ENCODE data around the gene KAT8. TPM values are rescaled to one million over a fixed set of nuclear protein-coding genes. Genes with fewer than 3 reads are reported as not detected.
A peak's percentile ranks its signal among the peaks of the same experiment; 100 is the strongest.

The KAT8 gene
- total and polyA plus RNA-seq, 2 of the 4 experiments (the other 2 are of a cell fraction), result 19.4 to 27.4 TPM

DNA sequence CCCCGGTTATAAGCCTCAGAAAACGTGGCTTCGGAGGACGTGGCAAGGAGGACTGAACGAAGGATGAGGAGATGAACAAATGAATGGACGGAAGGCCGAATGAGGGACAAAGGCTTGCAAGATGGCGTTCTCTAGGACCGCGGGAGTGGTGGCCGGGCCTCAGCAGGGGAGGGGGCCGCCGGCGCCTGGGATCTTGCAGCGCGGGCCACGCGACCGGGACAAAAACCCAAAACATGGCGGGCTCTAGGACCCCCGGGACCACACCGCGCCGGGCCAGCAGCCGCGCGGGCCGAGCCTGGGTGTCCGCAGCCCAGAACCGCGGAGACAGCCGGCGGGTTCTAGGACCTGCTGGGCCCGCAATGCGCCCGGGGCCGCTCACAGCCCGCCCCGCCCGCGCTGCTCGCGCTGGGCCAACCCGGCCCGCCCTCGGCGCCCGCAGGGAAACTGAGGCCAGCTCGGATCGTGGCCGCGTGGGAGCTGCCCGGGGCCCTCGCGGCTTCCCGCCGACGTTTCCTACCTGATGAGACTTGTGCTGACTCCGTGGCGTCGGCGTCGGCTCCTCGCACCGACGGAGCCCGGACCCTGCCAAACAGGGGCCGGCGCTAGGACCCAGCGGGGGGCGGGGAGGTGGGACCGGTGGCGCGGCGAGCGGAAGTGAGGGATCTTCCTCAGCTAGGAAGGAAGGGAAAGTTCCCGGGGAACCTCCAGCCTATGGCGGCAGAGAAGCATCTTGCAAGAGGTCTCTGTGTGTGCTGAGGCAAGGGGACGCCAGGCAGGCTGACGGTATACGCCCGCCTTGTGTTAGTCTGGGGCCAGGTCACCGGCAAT is 44.1 kb upstream of the KAT8 start:
- Histone ChIP-seq H3K36me3 (ENCODE audit: control insufficient read depth, insufficient read depth, low read length) (peaks cover 22% of the 10 kb centered on the region), H2BK15ac (ENCODE audit: low read depth, low read length) (peak overlapping the region; percentile 59; the same call in 1 of the 3 replicates), H3K56ac (ENCODE audit: extremely low read depth, insufficient read depth, low read length) (peak overlapping the region; percentile 94), H3K27me3 (ENCODE audit: control insufficient read depth, insufficient read depth, low read length) (no peaks in the 10 kb centered on the region), H2BK120ac (ENCODE audit: low read depth, low read length) (peak overlapping the region; percentile 89), H3K18ac (ENCODE audit: low read depth, low read length) (peak overlapping the region; percentile 77), H4K20me1 (ENCODE audit: insufficient read depth, low read length) (no peaks in the 10 kb centered on the region; the same call in 1 of the 2 replicates), H2AK9ac (replicated peaks; ENCODE audit: low read depth, low read length, poor library complexity) (peak overlapping the region; percentile 98), H3K4me3 (ENCODE audit: insufficient read depth, low read depth, low read length) (peak overlapping the region; percentile 81), H2AK5ac (ENCODE audit: low read depth, low read length) (peak overlapping the region; percentile 96), H4K8ac (ENCODE audit: low read depth in 2 of 2, low read length in 2 of 2) (peak overlapping the region; percentile 83 to 98), H3K14ac (replicated peaks; ENCODE audit: low read depth, low read length) (peak overlapping the region; percentile 98), H3K4me1 (ENCODE audit: control insufficient read depth, insufficient read depth, low read length) (peaks cover 6% of the 10 kb centered on the region), H2BK5ac (ENCODE audit: low read depth, low read length, poor library complexity, severe bottlenecking) (peak overlapping the region; percentile 88), H3K79me1 (ENCODE audit: low read depth in 1 of 2, low read length in 2 of 2) (peaks cover 9 to 55% of the 10 kb centered on the region in 2 experiments), H3K9ac (ENCODE audit: low read depth, low read length) (peak overlapping the region; percentile 96), H4K5ac (ENCODE audit: low read depth, low read length) (peak overlapping the region; percentile 95), H2BK20ac (ENCODE audit: low read depth, low read length) (peak overlapping the region; percentile 27; the same call in 1 of the 2 replicates), H3K9me3 (ENCODE audit: control insufficient read depth, insufficient read depth, low read length) (no peaks in the 10 kb centered on the region), H2AFZ (replicated peaks; ENCODE audit: low read length, poor library complexity) (peak overlapping the region; percentile 91), H3K4ac (ENCODE audit: low read depth, low read length) (peak overlapping the region; percentile 100), H3K23ac (ENCODE audit: low read depth, low read length) (peak overlapping the region; percentile 93), H3K9me1 (ENCODE audit: insufficient read depth, low read length) (0 out of 2 replicates have a peak, but pooled peaks cover 6% of the 10 kb centered on the region), H3K4me2 (ENCODE audit: low read depth, low read length) (peak overlapping the region; percentile 88), H4K91ac (ENCODE audit: insufficient read depth, low read depth, low read length) (peak overlapping the region; percentile 93), H3K27ac (ENCODE audit: insufficient read depth, low read length) (peak overlapping the region; percentile 90)
- no TSS peak for BruUV-seq (replicated peaks)
- ChIA-PET POLR2A (ENCODE audit: unreplicated experiment) (interaction anchor here (0.5 to 1.9 kb wide), 4 partner anchors 13 to 797 kb away, joined by 3 to 6 read pairs (median 4); no protein-coding TSS in a partner anchor), CTCF (no interaction called here)
- dilution Hi-C loops (cut with HindIII; ENCODE audit: low sequenced_read_pairs, unreplicated experiment) (no loop called here), in situ Hi-C loops (cut with MboI; ENCODE audit: low sequenced_read_pairs) (loop anchor here (10.0 kb wide), 1 partner anchor 391 kb away; no protein-coding TSS in a partner anchor), intact Hi-C loops (cut with micrococcal nuclease) (loop anchor here (1.0 to 10.0 kb wide), 3 partner anchors 40 to 119 kb away; partner anchors contain the start of genes SETD1A and STX4)
- DNase-seq (peak; percentile 88), ATAC-seq (ENCODE audit: low read depth) (peak; percentile 78)
- 1% methylated on average over 59 of the region's 83 CpGs; no CpG with 5 or more reads in 1 of the 2 experiments for WGBS, 2 experiments (ENCODE audit: extremely low coverage in 2 of 2, insufficient read length in 1 of 2)
- TF ChIP-seq BHLHE40 (IDR thresholded peaks at IDR 0.05; ENCODE audit: low read depth, low read length) (0 out of 2 replicates have a peak, but pooled peaks have one; percentile 9), MAZ (IDR thresholded peaks at IDR 0.05; ENCODE audit: borderline replicate concordance, low read depth, low read length) (peak; percentile 98), POLR2A (IDR thresholded peaks at IDR 0.05; ENCODE audit: low read depth, low read length) (peak; percentile 54; the same call in 1 of the 2 replicates), MXI1 (IDR thresholded peaks at IDR 0.05; ENCODE audit: borderline replicate concordance, low read depth, low read length) (no peak)
